ENCODE data around the gene MACROD2.

MACROD2 gene

DNA sequence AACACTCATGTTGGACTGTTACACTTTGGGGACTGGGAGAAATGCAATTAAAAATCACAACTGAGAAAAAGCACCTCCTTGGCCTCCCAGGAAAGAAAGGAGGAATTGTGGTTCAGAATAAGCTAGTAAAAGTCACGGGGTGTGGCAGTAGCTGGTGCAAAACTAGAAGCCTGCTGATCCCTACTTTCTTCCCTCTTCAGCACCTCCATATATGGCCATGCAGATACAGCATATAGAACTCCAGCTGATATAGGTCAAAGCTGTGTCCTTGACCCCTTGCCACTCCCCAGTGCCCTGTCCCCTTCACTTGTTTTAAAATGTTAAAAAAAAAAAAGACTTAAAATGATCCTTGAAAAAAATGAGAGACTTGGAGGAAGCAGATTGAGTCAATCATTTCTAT is 347.6 kb downstream of the MACROD2 start:
- DNase-seq = no peak

GRCh38 chr20:14343491-14344065 is 348.3 kb downstream of the MACROD2 start:
- no peak for DNase-seq

GRCh38 chr20:14344746-14345145 is 349.4 kb downstream of the MACROD2 start:
- DNase-seq = no peak

DNA sequence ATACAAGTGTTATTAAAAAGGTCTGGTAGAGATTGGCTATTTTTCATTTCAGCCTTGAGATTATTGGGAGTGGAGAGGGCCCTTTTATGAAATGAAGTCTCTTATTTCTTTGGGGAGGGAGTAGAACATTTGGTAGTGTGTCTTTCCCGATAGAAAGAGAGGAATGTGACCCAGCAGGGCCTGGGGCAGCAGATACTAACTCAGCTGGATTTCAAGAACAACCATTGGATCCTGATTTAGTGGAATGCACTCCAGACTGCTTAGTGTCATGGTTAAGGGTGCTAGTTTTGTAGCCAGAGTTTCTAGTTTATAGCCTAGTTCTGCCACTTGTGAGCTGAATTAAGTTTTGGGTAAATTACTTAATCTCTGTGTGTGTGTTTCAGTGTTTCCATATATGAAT is 360.5 kb downstream of the MACROD2 start:
- DNase-seq = no peak

GRCh38 chr20:14360416-14360815 is 365.1 kb downstream of the MACROD2 start:
- DNase-seq = no peak

- DNase-seq = no peak
Measured at GRCh38 chr20:14361509-14362345, 366.4 kb downstream of the MACROD2 start.

GRCh38 chr20:14374196-14374595 is 378.9 kb downstream of the MACROD2 start:
- no peak for DNase-seq

DNA sequence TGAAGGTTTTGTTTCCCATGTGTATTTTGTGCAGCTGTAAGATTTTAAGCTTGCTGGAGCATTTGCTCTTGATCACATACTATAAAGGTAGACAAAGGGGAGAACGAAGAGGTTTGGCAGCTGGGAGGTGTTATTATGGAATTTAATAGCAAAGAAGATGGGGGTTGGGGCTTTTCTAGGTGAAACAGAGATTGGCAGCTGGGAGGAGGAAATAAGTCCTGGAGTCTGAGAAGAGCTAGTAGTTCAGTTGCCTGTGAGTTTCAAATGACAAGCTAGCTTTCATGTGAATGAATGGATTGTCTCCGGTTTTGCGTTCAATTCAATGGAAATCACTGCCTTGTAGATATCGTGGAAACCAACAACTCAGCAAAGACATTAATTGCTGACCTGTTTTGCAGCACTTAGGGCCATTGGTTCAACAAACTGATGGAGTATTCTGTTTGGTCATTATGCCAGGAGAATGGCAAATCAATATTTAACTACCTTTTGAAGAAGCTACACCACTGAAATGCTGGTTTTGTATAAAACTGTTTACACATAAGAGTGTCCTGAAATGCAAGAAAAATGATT is 380.2 kb downstream of the MACROD2 start:
- DNase-seq = no peak

GRCh38 chr20:14378326-14378725 is 383.0 kb downstream of the MACROD2 start:
- DNase-seq = no peak

DNA sequence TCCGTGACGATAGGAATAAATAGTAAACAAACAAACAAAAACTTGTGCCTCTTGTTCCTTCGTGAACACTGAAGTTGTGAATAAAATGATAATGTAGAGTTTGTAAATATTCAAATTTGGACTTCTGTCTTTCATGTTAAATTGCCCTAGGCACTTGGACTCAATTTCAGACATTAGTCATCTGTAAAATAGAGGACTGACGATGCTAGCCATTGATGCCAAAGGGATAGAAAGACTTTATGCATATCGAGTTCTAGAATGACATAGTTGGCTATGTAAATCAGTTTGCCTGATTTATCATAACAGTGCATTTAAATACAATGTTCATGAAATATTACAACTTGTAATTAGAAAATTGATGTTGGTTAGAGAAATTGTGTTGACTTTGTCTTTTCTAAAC is 388.0 kb downstream of the MACROD2 start:
- DNase-seq = no peak

DNA sequence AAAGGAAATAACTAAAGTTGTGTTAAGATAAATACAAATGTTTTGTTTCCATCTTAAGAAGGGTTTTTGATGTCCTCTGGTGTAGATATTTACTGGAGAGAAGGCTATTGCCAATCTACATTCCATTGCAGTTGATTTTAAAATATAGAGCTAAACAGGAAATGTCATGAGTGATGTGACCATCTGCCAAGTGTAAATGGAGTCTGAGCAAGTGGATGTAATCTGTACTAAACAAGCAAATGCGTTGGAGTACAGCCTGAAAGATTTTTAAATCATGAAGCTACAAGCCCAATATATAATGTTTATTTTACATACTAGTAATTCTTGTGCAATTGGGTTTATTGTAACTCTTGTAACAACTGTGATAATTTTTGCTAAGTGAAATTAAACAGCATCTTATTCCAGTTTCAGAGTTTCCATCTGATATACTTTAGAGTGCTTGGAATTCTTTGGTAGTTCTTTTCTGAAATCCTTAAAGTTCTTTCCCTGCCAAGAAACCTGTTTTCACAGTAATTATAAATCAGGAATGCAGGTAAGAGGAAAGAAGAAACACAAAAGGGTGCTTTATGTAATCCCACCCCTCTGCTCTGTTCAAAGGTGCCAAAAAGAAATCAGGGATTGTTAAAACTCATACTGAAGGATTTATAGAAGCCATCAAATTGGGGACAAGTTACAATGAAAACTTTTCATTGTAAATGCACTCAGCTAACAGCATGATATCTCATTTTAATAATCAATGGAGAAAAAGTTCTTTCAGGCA is 389.3 kb downstream of the MACROD2 start:
- no peak for DNase-seq

GRCh38 chr20:14385176-14385740 is 389.9 kb downstream of the MACROD2 start:
- no peak for DNase-seq

DNA sequence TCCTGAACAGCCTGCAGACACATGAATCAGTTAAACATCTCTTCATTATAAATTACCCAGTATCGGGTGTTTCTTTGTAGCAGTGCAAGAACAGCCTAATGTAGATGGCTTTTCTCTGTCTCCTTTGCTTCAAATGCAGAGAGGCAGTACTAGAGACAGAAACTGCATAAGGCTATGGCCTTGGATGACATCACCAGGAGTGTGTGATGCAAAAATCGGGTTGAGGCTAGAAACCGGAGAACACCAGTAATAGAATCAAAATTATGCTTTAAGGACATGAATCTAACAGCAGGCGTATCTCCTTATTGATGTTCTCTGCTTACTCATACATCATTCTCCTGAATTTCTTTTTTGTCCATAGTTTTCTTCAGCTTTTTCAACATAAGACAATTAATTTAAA is 391.4 kb downstream of the MACROD2 start:
- DNase-seq = no peak

DNA sequence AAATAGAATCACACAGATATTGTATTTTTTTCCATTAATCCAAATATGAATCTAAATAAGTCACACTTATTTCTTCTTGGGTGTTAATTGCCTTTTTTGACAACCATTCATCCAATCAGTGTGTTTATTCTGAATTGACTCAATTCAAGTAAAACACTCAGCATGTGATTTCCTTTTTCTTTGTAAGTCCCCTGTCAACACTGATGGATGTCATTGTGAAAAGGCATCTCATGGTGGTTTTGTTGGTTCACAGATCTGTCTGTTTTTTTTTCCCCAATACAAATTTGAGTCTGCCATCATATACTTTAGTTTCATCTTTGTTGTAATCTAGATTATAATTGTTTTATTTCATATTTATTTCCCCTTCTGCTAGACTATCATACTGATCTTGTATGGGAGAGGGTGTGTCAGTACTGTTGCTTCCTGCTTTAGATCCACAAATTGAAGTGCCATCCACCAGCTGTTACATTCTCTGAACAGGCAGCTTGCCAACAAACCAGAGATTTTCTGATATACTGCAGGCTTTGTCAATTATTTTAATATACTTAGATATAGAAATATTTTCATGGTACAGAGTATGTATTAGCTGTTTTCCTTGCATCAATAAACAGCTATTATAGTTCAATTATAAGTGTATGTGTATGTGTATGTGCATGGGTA is 406.3 kb downstream of the MACROD2 start:
- no peak for DNase-seq

DNA sequence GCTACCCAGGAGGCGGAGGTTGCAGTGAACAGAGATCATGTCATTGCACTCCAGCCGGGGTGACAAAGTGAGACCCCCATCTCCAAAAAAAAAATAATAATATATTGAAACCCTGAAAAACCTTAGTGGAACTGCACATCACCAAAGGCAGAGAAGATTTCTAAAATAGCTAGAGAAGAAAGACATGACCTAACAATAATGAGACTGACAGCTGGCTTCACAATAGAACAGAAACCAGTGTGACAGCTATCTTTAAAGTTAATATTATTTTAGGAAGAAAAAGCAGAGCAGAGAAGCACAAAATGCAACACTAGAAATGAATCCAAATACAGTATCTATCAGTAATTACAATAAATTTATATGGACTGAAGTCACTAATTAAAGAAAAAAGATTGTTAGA is 409.2 kb downstream of the MACROD2 start:
- no peak for DNase-seq

DNA sequence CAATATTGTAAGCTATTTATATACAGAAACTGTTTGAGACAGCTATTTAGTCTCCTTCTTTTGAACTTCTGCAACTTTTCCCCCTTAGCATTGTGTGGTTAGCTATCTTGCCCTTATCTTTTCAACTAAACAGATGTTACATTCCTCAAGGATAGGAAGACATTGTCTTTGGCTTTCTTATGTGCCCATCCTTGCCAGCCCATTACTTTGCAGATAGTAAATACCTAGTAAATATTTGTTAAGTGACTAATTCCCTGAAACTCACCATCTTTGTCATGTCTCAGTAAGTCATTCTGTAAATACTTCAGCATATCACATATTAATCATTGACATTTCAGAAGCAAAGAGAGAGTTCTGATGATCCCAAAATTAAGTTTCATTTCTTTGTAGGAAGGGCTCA is 411.2 kb downstream of the MACROD2 start:
- DNase-seq = no peak

- no peak for DNase-seq
Measured at GRCh38 chr20:14407336-14407735, 412.0 kb downstream of the MACROD2 start.

DNA sequence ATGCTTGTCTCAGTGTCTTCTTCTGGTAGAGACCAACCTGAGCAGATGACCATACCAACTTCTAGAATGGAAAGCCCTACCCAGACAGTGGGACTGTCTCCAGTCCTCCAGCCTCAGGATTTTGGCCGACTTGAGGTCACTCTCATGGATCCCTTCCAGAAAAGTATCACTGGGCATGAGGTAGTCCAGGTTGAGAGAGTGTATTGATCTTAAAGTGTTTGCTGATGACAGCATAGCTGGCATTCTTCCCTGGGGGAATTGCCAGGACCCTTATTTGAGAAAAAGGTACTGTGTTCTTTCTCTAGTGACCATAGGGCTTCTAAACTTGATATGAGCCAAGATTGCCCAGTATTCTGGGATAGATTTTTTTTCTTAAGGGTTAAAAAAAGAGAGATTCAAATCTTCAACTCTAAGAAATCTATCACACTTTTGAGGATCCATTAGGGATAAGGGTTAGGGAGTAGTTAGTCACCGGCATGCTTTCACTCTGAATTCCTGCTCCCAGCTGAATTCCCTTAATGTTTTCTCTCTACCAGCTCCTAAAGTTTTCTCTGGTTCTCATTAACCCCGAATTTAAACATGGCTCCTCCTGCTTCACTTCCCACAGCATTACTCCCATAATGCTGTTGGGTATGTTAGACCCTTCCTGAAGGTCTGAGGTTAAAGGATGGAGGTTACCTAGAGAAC is 415.7 kb downstream of the MACROD2 start:
- DNase-seq = no peak

DNA sequence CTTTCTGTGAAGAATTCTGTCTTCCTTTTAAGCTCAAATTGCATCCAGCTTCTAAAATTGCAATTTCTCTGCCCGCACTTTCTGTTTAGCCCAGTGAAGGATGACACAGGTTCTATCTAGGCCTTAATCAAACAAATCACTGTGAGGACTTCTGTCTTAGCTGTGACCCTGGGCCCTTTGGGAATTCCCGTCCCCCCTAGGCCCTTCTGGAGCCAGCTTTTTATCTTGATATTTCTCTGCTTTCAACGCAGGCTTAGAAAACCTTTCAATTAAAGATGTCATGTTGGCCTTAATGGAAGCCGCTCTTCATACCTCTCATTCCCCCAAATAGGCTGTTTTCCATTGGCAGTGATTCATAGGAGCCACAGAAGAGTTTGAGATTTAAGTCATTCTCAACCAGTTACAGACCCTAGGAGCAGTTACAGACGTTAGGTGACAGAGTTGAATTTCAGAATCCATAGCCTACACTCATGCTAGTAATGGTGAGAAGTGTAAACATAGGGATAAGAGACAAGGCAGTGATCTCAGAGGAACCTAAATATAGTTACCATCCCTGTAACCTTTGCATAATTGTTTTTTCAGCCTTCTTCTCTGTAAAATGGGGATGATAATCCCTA is 416.9 kb downstream of the MACROD2 start:
- no peak for DNase-seq

DNA sequence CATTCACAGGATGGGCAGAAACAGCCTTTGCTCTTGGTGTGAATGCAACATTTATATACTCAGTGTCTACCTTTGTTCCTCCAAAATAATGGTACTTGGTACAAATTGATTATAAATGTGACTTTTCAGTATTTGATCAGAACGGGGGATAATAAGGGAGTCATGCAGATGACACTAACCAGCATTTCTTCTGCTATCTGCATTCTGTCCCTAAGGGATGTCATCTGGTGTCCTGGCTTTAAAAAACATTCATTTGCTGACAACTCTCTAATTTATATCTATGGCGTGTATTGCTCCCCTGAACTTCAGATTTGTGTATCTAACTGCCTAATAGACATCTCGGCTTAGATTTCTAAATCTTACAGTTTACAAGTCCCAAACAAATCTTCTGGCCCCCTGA is 418.5 kb downstream of the MACROD2 start:
- DNase-seq = no peak

GRCh38 chr20:14414560-14414959 is 419.2 kb downstream of the MACROD2 start:
- DNase-seq = no peak

- DNase-seq = no peak
Measured at GRCh38 chr20:14415467-14415866, 420.2 kb downstream of the MACROD2 start.
